Measurements from ENCODE around the gene SLC12A5. TPM values are rescaled to one million over a fixed set of nuclear protein-coding genes. Genes with fewer than 3 reads are reported as not detected.

Gene SLC12A5
- total RNA-seq, 1 donor from 2014 or later: 8.8 TPM

DNA sequence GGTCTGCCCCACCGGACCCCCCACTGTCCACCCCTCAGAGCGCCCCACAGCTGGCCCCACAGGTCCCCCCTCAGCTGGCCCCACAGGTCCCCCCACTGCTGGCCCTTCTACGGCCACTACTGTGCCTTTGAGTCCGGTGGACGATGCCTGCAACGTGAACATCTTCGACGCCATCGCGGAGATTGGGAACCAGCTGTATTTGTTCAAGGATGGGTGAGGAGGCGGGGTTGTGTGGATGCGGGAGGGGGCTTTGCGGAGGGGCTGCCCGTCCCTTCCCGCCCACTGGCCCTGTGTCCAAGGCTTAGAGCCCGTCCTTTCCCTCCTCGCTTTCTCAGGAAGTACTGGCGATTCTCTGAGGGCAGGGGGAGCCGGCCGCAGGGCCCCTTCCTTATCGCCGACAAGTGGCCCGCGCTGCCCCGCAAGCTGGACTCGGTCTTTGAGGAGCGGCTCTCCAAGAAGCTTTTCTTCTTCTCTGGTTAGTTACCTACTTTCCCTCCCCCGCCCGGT is 15.6 kb upstream of the SLC12A5 start:
- peaks cover 5% of the 10 kb centered on the region for H3K9me3 Mint-ChIP-seq (ENCODE audit: low read depth)
- TF ChIP-seq CTCF (IDR thresholded peaks at IDR 0.05; ENCODE audit: unreplicated experiment): no peak
- no peaks in the 10 kb centered on the region for H3K36me3 Mint-ChIP-seq (ENCODE audit: insufficient read depth)
- no peak overlapping the region for H3K4me3 Mint-ChIP-seq (ENCODE audit: low read depth)
- H3K27me3 Mint-ChIP-seq: peaks cover 72% of the 10 kb centered on the region
- DNase-seq (ENCODE audit: low spot score, unreplicated experiment): no peak
- H3K4me1 Mint-ChIP-seq (ENCODE audit: low read depth): no peaks in the 10 kb centered on the region
- no peak overlapping the region for H3K27ac Mint-ChIP-seq

DNA sequence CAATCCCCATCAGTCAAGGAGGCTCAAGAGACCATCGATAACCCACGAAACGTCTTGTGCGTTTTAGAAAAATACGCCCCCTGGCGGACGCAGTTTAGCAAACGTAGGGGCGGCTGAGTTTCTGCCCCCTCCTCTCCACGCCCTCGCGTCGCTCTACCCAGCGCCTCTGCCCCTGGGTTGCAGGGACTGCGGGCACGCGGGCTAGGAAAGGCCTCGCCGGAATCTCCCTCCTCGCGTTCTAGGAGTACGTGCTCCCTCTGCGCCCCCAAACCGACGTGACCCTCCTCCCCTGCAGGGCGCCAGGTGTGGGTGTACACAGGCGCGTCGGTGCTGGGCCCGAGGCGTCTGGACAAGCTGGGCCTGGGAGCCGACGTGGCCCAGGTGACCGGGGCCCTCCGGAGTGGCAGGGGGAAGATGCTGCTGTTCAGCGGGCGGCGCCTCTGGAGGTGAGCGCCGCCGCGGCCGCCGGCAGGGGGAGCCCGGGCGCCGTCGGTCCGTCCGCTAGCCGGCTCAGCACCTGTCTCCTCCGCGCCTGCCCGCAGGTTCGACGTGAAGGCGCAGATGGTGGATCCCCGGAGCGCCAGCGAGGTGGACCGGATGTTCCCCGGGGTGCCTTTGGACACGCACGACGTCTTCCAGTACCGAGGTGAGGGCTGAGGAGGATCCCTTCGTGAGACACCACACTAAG is 15.0 kb upstream of the SLC12A5 start:
- H3K4me1 Mint-ChIP-seq (ENCODE audit: low read depth): no peaks in the 10 kb centered on the region
- DNase-seq (ENCODE audit: low spot score, unreplicated experiment): peak; percentile 58
- H3K4me3 Mint-ChIP-seq (ENCODE audit: low read depth): no peak overlapping the region
- no peaks in the 10 kb centered on the region for H3K36me3 Mint-ChIP-seq (ENCODE audit: insufficient read depth)
- TF ChIP-seq CTCF (IDR thresholded peaks at IDR 0.05; ENCODE audit: unreplicated experiment): peak; percentile 66
- H3K27me3 Mint-ChIP-seq: peaks cover 74% of the 10 kb centered on the region
- H3K9me3 Mint-ChIP-seq (ENCODE audit: low read depth): peaks cover 5% of the 10 kb centered on the region
- H3K27ac Mint-ChIP-seq: no peak overlapping the region

DNA sequence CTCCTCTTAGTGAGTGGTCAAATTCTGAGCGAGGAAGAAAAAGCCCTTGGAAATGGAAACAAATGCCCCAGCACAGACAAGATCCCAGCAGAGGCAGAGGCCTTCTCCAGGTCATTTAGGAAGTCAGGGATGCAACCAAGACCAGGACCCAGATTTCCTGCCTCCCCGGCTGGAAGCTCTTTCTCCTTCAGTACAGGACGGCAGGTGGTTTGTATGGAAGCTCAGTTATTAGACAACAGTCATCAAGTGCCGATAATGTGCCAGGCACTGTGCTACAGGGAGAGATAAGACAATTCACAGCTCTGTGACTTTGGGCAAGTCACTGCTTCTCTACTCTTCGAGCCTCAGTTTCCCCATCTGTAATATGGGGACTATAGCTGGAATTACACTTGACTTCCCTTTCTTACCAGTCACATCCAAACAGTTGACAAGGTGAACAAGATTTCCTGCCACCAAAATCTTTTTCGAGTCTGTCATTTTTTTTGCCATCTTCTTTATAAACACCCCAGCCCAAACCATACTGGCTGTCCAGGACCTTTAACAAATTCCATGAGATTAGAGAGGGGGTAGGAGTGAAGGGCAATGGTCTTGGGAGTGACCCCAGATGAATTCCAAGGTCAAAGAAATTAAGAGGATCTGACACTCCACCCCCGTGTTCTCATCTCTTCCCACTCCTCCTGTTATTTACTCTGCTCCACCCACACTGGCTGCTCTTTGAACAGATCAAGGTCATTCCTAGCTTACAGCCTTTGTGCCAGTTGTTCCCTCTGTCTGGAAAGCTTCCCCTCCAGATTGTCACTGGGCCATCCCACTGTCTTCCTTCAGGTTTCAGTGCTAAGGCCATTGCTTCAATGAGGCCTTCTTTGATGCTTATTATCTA is 14.3 kb upstream of the SLC12A5 start:
- Mint-ChIP-seq H3K36me3 (ENCODE audit: insufficient read depth) (no peaks in the 10 kb centered on the region), H3K4me3 (ENCODE audit: low read depth) (no peak overlapping the region), H3K9me3 (ENCODE audit: low read depth) (peaks cover 5% of the 10 kb centered on the region), H3K4me1 (ENCODE audit: low read depth) (no peaks in the 10 kb centered on the region), H3K27ac (no peak overlapping the region), H3K27me3 (peaks cover 66% of the 10 kb centered on the region)
- no peak for TF ChIP-seq CTCF (IDR thresholded peaks at IDR 0.05; ENCODE audit: unreplicated experiment)
- DNase-seq (ENCODE audit: low spot score, unreplicated experiment): no peak

DNA sequence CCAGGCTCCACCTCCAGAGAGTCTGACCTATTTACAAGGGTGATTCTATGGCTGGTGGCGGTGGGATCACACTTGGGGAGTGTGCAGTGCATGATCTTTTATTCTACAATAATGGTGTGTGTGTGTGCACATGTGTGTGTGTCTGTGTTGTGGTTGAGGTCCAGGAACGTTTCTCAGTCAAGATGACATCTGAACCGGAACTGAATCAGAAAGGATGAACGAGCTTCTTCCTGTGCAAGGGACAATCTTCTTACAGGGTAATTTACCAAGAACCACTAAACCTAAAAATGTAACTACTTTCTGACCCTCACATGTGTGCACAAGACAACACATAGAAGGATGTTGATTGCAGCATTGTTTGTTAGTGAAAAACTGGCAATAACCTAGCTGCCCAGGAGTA is 11.7 kb upstream of the SLC12A5 start:
- TF ChIP-seq CTCF (IDR thresholded peaks at IDR 0.05; ENCODE audit: unreplicated experiment): no peak
- Mint-ChIP-seq H3K27me3 (peaks cover 57% of the 10 kb centered on the region), H3K36me3 (ENCODE audit: insufficient read depth) (no peaks in the 10 kb centered on the region), H3K4me1 (ENCODE audit: low read depth) (peaks cover 6% of the 10 kb centered on the region), H3K9me3 (ENCODE audit: low read depth) (no peaks in the 10 kb centered on the region), H3K4me3 (ENCODE audit: low read depth) (no peak overlapping the region), H3K27ac (no peak overlapping the region)
- no peak for DNase-seq (ENCODE audit: low spot score, unreplicated experiment)

GRCh38 chr20:46018112-46018511 is 10.9 kb upstream of the SLC12A5 start:
- H3K4me3 Mint-ChIP-seq (ENCODE audit: low read depth): no peak overlapping the region
- peaks cover 6% of the 10 kb centered on the region for H3K4me1 Mint-ChIP-seq (ENCODE audit: low read depth)
- H3K9me3 Mint-ChIP-seq (ENCODE audit: low read depth): no peaks in the 10 kb centered on the region
- H3K27ac Mint-ChIP-seq: no peak overlapping the region
- DNase-seq (ENCODE audit: low spot score, unreplicated experiment): no peak
- H3K36me3 Mint-ChIP-seq (ENCODE audit: insufficient read depth): no peaks in the 10 kb centered on the region
- peaks cover 50% of the 10 kb centered on the region for H3K27me3 Mint-ChIP-seq
- no peak for TF ChIP-seq CTCF (IDR thresholded peaks at IDR 0.05; ENCODE audit: unreplicated experiment)
